ENCODE data around the gene CDC42BPB.

DNA sequence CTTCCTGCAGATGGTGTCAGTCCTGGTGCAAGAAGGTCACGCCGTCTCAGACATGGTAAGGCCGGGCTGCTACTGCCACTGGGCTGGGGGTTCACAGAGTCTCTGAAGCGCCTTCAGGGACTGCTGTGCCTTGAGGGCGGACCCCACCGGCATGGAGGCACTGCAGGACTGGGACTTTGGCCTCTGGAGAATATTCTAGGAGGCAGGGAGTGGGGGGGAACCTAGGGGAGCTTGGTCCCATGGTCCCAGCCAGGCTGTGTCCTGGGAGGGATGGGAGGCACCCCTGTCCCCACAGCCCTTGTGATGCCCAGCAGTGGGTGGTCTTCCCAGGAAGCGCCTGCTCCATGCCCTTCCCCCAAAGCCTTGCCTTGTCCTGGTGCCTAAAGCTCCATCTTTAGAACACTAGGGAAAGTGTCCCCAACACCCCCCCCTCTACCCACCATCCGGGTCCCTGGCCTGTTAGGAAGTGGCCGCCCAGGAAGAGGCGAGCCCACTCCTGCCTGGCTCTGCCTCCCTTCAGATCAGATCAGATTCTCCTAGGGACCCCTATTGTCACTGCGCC lies 133.3 kb downstream of the CDC42BPB start:
- TF ChIP-seq SUZ12 (IDR thresholded peaks at IDR 0.05; ENCODE audit: extremely low read depth, insufficient read depth, insufficient read length) = no peak
- TF ChIP-seq YY1 (IDR thresholded peaks at IDR 0.05; ENCODE audit: insufficient read depth, insufficient read length) = no peak
- TF ChIP-seq ZNF274 (IDR thresholded peaks at IDR 0.05; ENCODE audit: low read depth, low read length) = no peak

All from NT2/D1 (cell line).